ENCODE data around the gene HEXIM2.

GRCh38 chr17:45200701-45201100, 39.0 kb downstream of the HEXIM2 start:
- TF ChIP-seq ZBTB7A (tag by site-specific recombination; IDR thresholded peaks at IDR 0.05; ENCODE audit: low read depth), result no peak
- no peak for TF ChIP-seq ZNF792 (tag by site-specific recombination; IDR thresholded peaks at IDR 0.05)

Measured in HEK293 (cell line).